ENCODE measurements around the gene TAF15. TPM values are rescaled to one million over a fixed set of nuclear protein-coding genes. Genes with fewer than 3 reads are reported as not detected.

Gene TAF15
- total RNA-seq, 1 donor = 55.0 TPM

GRCh38 chr17:35847633-35848373 lies 38.5 kb downstream of the TAF15 start:
- H3K79me2 ChIP-seq (ENCODE audit: insufficient read depth, low read length) = no peaks in the 10 kb centered on the region
- H3K27me3 ChIP-seq (ENCODE audit: insufficient read depth, low read length) = no peaks in the 10 kb centered on the region
- H3K27ac ChIP-seq (ENCODE audit: low read depth, low read length) = no peak overlapping the region
- peaks cover 58% of the 10 kb centered on the region for H3K36me3 ChIP-seq (ENCODE audit: insufficient read depth, low read length)
- TF ChIP-seq CTCF (IDR thresholded peaks at IDR 0.05; ENCODE audit: extremely low read depth, low read depth, low read length) = no peak
- no peak overlapping the region for H3K4me2 ChIP-seq (ENCODE audit: insufficient read depth, low read length)
- peaks cover 4% of the 10 kb centered on the region for H3K4me1 ChIP-seq (ENCODE audit: insufficient read depth, low read length)
- no peak for DNase-seq (ENCODE audit: insufficient read length, low spot score, missing footprints)
- peaks cover 20% of the 10 kb centered on the region for H4K20me1 ChIP-seq (ENCODE audit: insufficient read depth, low read length)
- no peak overlapping the region for H2AFZ ChIP-seq (ENCODE audit: low read length)
- no peak overlapping the region for H3K4me3 ChIP-seq (ENCODE audit: insufficient read depth, low read length)
- H3K9me3 ChIP-seq (ENCODE audit: low read depth, low read length) = no peaks in the 10 kb centered on the region

- H3K36me3 ChIP-seq (ENCODE audit: insufficient read depth, low read length) = peaks cover 40% of the 10 kb centered on the region
- peak; percentile 88 for TF ChIP-seq CTCF (IDR thresholded peaks at IDR 0.05; ENCODE audit: extremely low read depth, low read depth, low read length)
- H4K20me1 ChIP-seq (ENCODE audit: insufficient read depth, low read length) = peaks cover 14% of the 10 kb centered on the region
- peak; percentile 84 for DNase-seq (ENCODE audit: insufficient read length, low spot score, missing footprints)
- H3K79me2 ChIP-seq (ENCODE audit: insufficient read depth, low read length) = no peaks in the 10 kb centered on the region
- H3K4me3 ChIP-seq (ENCODE audit: insufficient read depth, low read length) = no peak overlapping the region
- H3K27me3 ChIP-seq (ENCODE audit: insufficient read depth, low read length) = no peaks in the 10 kb centered on the region
- H3K4me2 ChIP-seq (ENCODE audit: insufficient read depth, low read length) = no peak overlapping the region
- no peak overlapping the region for H3K27ac ChIP-seq (ENCODE audit: low read depth, low read length)
- H3K4me1 ChIP-seq (ENCODE audit: insufficient read depth, low read length) = peaks cover 4% of the 10 kb centered on the region
- no peaks in the 10 kb centered on the region for H3K9me3 ChIP-seq (ENCODE audit: low read depth, low read length)
- H2AFZ ChIP-seq (ENCODE audit: low read length) = no peak overlapping the region
Measured at GRCh38 chr17:35849469-35850348, 40.4 kb downstream of the TAF15 start.

GRCh38 chr17:35855965-35856364 lies 46.7 kb downstream of the TAF15 start:
- no peaks in the 10 kb centered on the region for H3K27me3 ChIP-seq (ENCODE audit: insufficient read depth, low read length)
- no peak overlapping the region for H3K4me2 ChIP-seq (ENCODE audit: insufficient read depth, low read length)
- H3K36me3 ChIP-seq (ENCODE audit: insufficient read depth, low read length) = peaks cover 5% of the 10 kb centered on the region
- no peak overlapping the region for H3K4me3 ChIP-seq (ENCODE audit: insufficient read depth, low read length)
- no peak overlapping the region for H2AFZ ChIP-seq (ENCODE audit: low read length)
- no peaks in the 10 kb centered on the region for H3K4me1 ChIP-seq (ENCODE audit: insufficient read depth, low read length)
- no peak overlapping the region for H3K27ac ChIP-seq (ENCODE audit: low read depth, low read length)
- no peak for DNase-seq (ENCODE audit: insufficient read length, low spot score, missing footprints)
- no peaks in the 10 kb centered on the region for H3K9me3 ChIP-seq (ENCODE audit: low read depth, low read length)
- no peak for TF ChIP-seq CTCF (IDR thresholded peaks at IDR 0.05; ENCODE audit: extremely low read depth, low read depth, low read length)
- peaks cover 4% of the 10 kb centered on the region for H4K20me1 ChIP-seq (ENCODE audit: insufficient read depth, low read length)
- no peaks in the 10 kb centered on the region for H3K79me2 ChIP-seq (ENCODE audit: insufficient read depth, low read length)

GRCh38 chr17:35856603-35857002 lies 47.3 kb downstream of the TAF15 start:
- Histone ChIP-seq H3K4me3 (ENCODE audit: insufficient read depth, low read length) (no peak overlapping the region), H3K4me1 (ENCODE audit: insufficient read depth, low read length) (no peaks in the 10 kb centered on the region)
- no peak for DNase-seq (ENCODE audit: insufficient read length, low spot score, missing footprints)

More at GRCh38 chr17:35856603-35857002, 47.3 kb downstream of the TAF15 start:
- Histone ChIP-seq H4K20me1 (ENCODE audit: insufficient read depth, low read length) (peaks cover 4% of the 10 kb centered on the region), H3K9me3 (ENCODE audit: low read depth, low read length) (no peaks in the 10 kb centered on the region), H3K27me3 (ENCODE audit: insufficient read depth, low read length) (no peaks in the 10 kb centered on the region), H3K79me2 (ENCODE audit: insufficient read depth, low read length) (no peaks in the 10 kb centered on the region), H3K4me2 (ENCODE audit: insufficient read depth, low read length) (no peak overlapping the region), H3K27ac (ENCODE audit: low read depth, low read length) (no peak overlapping the region), H2AFZ (ENCODE audit: low read length) (no peak overlapping the region), H3K36me3 (ENCODE audit: insufficient read depth, low read length) (peaks cover 2% of the 10 kb centered on the region)
- TF ChIP-seq CTCF (IDR thresholded peaks at IDR 0.05; ENCODE audit: extremely low read depth, low read depth, low read length) = no peak

All from osteoblast (primary cell).